ENCODE measurements around the gene NHERF2.

NHERF2 gene

DNA sequence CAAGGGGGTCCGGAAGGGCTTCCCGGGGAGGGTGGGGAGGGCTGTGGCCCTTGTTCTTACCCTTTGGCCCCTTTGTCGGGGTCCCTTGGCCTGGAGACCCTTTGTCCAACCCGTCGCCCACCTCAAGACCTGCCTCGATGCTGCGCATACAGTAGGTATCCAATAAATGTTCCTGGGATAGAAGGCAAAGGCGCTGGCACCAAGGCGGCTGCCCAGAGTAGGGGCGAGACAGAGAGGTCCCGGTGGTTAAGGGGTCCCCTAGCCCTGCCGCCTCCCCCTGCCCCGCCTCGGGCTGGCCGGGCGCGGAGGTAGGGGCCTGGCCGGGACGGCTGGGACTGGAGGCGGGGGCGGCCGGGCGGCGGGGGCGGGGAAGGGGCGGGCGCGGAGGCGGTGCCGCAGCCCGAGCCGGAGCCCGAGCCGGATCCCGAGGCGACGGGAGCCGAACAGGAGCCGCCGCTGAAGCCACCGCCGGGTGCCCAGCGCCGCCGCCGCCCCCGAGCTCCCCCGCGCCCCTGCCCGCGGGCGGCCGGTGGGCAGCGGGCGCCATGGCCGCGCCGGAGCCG, at the start of gene NHERF2:
NHERF2 (plus strand) TSS at position 442 of the 563 bp plus-strand sequence; CDS start at position 546, 104 bp downstream.
- Mint-ChIP-seq H3K4me3 (peak within 1 kb of the TSS; percentile 67), H3K36me3 (ENCODE audit: insufficient read depth) (peaks cover 5% of the 10 kb centered on the region), H3K27ac (ENCODE audit: low read depth) (no peak within 1 kb of the TSS), H3K4me1 (peaks cover 12% of the 10 kb centered on the region), H3K9me3 (no peaks in the 10 kb centered on the region), H3K27me3 (peaks cover 17% of the 10 kb centered on the region)
- ATAC-seq (replicated peaks; ENCODE audit: extremely low read depth, poor library complexity, severe bottlenecking) = peak; percentile 12
- no peak for DNase-seq (ENCODE audit: low spot score in 2 of 2)

- Mint-ChIP-seq H3K36me3 (ENCODE audit: insufficient read depth) (peaks cover 25% of the 10 kb centered on the region), H3K9me3 (no peaks in the 10 kb centered on the region), H3K27ac (ENCODE audit: low read depth) (no peak overlapping the region), H3K4me1 (peaks cover 7% of the 10 kb centered on the region), H3K4me3 (no peak overlapping the region), H3K27me3 (peaks cover 3% of the 10 kb centered on the region)
- ATAC-seq (replicated peaks; ENCODE audit: extremely low read depth, poor library complexity, severe bottlenecking) (no peak), DNase-seq (ENCODE audit: low spot score in 2 of 2) (no peak)
Measured at GRCh38 chr16:1976951-1977874, 49.5 kb upstream of the NHERF2 start.

DNA sequence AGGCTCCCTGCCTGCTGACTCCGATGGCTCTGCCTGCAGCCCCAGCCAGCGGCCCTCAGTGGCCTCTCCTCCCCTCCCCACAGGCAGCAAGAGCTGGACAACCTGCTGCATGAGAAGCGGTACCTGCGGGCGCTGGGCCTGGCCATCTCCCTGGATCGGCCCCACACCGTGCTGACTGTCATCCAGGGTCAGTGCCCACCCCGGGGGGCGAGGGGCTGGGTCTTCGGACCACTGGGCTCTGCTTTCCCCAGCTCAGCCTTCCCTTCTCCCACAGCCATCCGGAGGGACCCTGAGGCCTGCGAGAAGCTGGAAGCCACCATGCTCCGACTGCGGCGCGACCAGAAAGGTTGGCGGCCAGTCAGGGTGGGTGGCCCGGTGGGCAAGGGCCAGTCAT, 48.8 kb upstream of the NHERF2 start:
- Mint-ChIP-seq H3K27me3 (peaks cover 10% of the 10 kb centered on the region), H3K4me1 (peaks cover 5% of the 10 kb centered on the region), H3K36me3 (ENCODE audit: insufficient read depth) (peaks cover 23% of the 10 kb centered on the region), H3K27ac (ENCODE audit: low read depth) (no peak overlapping the region), H3K9me3 (no peaks in the 10 kb centered on the region), H3K4me3 (no peak overlapping the region)
- DNase-seq (ENCODE audit: low spot score in 2 of 2) (no peak), ATAC-seq (replicated peaks; ENCODE audit: extremely low read depth, poor library complexity, severe bottlenecking) (no peak)

- Mint-ChIP-seq H3K4me3 (no peak overlapping the region), H3K36me3 (ENCODE audit: insufficient read depth) (peaks cover 23% of the 10 kb centered on the region), H3K9me3 (no peaks in the 10 kb centered on the region), H3K4me1 (peaks cover 5% of the 10 kb centered on the region), H3K27me3 (peaks cover 14% of the 10 kb centered on the region), H3K27ac (ENCODE audit: low read depth) (no peak overlapping the region)
- ATAC-seq (replicated peaks; ENCODE audit: extremely low read depth, poor library complexity, severe bottlenecking) (no peak), DNase-seq (ENCODE audit: low spot score in 2 of 2) (no peak)
Measured at GRCh38 chr16:1978476-1979120, 48.1 kb upstream of the NHERF2 start.

GRCh38 chr16:1979271-1980029, 47.3 kb upstream of the NHERF2 start:
- H3K27me3 Mint-ChIP-seq = peaks cover 14% of the 10 kb centered on the region
- no peak overlapping the region for H3K27ac Mint-ChIP-seq (ENCODE audit: low read depth)
- peaks cover 22% of the 10 kb centered on the region for H3K36me3 Mint-ChIP-seq (ENCODE audit: insufficient read depth)
- H3K4me1 Mint-ChIP-seq = peaks cover 5% of the 10 kb centered on the region
- no peak overlapping the region for H3K4me3 Mint-ChIP-seq
- H3K9me3 Mint-ChIP-seq = no peaks in the 10 kb centered on the region
- no peak for ATAC-seq (replicated peaks; ENCODE audit: extremely low read depth, poor library complexity, severe bottlenecking)
- DNase-seq (ENCODE audit: low spot score in 2 of 2) = no peak

DNA sequence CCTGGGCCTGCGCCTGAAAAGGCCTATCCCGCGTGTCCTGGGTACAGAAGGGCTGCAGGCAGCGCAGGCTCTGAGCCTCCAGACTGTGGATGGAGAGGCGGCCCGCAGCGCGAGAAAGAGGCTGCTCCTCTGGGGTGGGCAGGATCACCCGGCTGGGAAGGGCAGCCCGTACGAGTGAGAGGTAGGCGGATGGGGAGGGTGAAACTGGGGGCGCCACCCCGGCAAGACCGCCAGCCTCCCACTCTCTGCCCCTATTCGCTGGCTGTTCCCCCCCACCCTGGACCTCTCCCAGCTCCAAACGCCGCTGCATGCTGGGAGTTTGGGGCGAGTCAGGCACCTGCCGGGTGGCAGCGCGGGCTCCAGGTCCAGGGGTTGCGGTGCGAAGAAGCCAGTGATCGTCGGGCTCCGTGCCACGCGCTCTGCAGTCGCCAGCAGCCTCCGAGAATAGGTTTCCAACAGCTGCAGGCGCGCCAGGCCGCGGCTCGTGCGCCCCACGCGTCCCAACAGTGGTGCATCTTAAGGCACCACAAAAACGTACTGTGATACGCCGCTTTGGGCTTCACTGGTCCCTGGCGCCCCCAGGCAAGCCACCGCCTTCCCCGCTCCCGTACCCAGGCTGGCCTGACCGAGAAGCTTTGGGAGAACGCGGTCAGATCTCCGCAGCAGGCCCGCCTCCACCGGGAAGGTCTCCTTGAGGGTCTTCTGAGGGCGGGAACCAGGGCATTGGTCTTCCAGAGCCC, 46.5 kb upstream of the NHERF2 start:
- H3K4me1 Mint-ChIP-seq = peaks cover 12% of the 10 kb centered on the region
- no peaks in the 10 kb centered on the region for H3K9me3 Mint-ChIP-seq

GRCh38 chr16:1980770-1981087, 46.0 kb upstream of the NHERF2 start:
- peaks cover 12% of the 10 kb centered on the region for H3K4me1 Mint-ChIP-seq
- H3K27ac Mint-ChIP-seq (ENCODE audit: low read depth) = no peak overlapping the region
- H3K27me3 Mint-ChIP-seq = peaks cover 14% of the 10 kb centered on the region
- H3K9me3 Mint-ChIP-seq = no peaks in the 10 kb centered on the region
- H3K4me3 Mint-ChIP-seq = no peak overlapping the region
- DNase-seq (ENCODE audit: low spot score in 2 of 2) (no peak), ATAC-seq (replicated peaks; ENCODE audit: extremely low read depth, poor library complexity, severe bottlenecking) (no peak)
- peaks cover 25% of the 10 kb centered on the region for H3K36me3 Mint-ChIP-seq (ENCODE audit: insufficient read depth)

More for the DNA sequence above, 46.5 kb upstream of the NHERF2 start:
- Mint-ChIP-seq H3K36me3 (ENCODE audit: insufficient read depth) (peaks cover 26% of the 10 kb centered on the region), H3K4me3 (no peak overlapping the region), H3K27ac (ENCODE audit: low read depth) (no peak overlapping the region), H3K27me3 (peaks cover 14% of the 10 kb centered on the region)
- DNase-seq (ENCODE audit: low spot score in 2 of 2) (no peak), ATAC-seq (replicated peaks; ENCODE audit: extremely low read depth, poor library complexity, severe bottlenecking) (no peak)

DNA sequence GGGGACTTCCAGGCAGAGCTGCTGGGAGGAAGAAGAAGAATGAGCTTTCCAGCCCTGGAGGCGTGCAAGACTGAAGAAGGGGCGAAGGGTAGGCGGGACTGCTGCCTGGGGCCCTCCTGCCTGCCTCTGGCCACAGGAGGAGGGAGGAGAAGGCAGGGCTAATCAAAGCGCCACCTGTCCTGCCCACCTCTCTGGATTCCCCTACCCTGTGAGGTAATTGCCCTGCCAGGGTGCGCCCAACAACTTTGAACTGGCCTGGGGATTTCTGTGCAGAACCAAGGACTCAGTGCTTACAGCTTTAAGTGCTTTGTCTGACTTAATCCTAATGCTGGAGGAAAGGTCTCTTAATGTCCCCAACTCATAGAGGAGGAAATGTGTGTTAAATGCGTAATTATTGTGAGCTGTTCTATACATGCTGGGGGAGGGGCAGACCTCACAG, 45.3 kb upstream of the NHERF2 start, which contains the start of gene NOXO1:
NOXO1 (minus strand) TSS at position 72 of the 439 bp plus-strand sequence. CDS start 290 bp downstream, outside the sequence.
- no peaks in the 10 kb centered on the region for H3K9me3 Mint-ChIP-seq
- H3K36me3 Mint-ChIP-seq (ENCODE audit: insufficient read depth) = peaks cover 26% of the 10 kb centered on the region
- H3K27me3 Mint-ChIP-seq = peaks cover 14% of the 10 kb centered on the region
- ATAC-seq (replicated peaks; ENCODE audit: extremely low read depth, poor library complexity, severe bottlenecking) (no peak), DNase-seq (ENCODE audit: low spot score in 2 of 2) (no peak)
- no peak within 1 kb of the TSS for H3K27ac Mint-ChIP-seq (ENCODE audit: low read depth)
- peaks cover 12% of the 10 kb centered on the region for H3K4me1 Mint-ChIP-seq
- peak within 1 kb of the TSS; percentile 72 for H3K4me3 Mint-ChIP-seq

GRCh38 chr16:1982013-1982433, 44.7 kb upstream of the NHERF2 start:
- Mint-ChIP-seq H3K4me1 (peaks cover 12% of the 10 kb centered on the region), H3K9me3 (no peaks in the 10 kb centered on the region), H3K27me3 (peaks cover 14% of the 10 kb centered on the region), H3K27ac (ENCODE audit: low read depth) (no peak overlapping the region), H3K4me3 (peak overlapping the region; percentile 72), H3K36me3 (ENCODE audit: insufficient read depth) (peaks cover 27% of the 10 kb centered on the region)
- ATAC-seq (replicated peaks; ENCODE audit: extremely low read depth, poor library complexity, severe bottlenecking) = no peak
- DNase-seq (ENCODE audit: low spot score in 2 of 2) = no peak

GRCh38 chr16:1982991-1983543, 43.6 kb upstream of the NHERF2 start:
- Mint-ChIP-seq H3K4me1 (peaks cover 12% of the 10 kb centered on the region), H3K27ac (ENCODE audit: low read depth) (no peak overlapping the region), H3K9me3 (no peaks in the 10 kb centered on the region), H3K4me3 (peak overlapping the region; percentile 72), H3K27me3 (peaks cover 14% of the 10 kb centered on the region), H3K36me3 (ENCODE audit: insufficient read depth) (peaks cover 27% of the 10 kb centered on the region)
- DNase-seq (ENCODE audit: low spot score in 2 of 2) (no peak), ATAC-seq (replicated peaks; ENCODE audit: extremely low read depth, poor library complexity, severe bottlenecking) (no peak)

DNA sequence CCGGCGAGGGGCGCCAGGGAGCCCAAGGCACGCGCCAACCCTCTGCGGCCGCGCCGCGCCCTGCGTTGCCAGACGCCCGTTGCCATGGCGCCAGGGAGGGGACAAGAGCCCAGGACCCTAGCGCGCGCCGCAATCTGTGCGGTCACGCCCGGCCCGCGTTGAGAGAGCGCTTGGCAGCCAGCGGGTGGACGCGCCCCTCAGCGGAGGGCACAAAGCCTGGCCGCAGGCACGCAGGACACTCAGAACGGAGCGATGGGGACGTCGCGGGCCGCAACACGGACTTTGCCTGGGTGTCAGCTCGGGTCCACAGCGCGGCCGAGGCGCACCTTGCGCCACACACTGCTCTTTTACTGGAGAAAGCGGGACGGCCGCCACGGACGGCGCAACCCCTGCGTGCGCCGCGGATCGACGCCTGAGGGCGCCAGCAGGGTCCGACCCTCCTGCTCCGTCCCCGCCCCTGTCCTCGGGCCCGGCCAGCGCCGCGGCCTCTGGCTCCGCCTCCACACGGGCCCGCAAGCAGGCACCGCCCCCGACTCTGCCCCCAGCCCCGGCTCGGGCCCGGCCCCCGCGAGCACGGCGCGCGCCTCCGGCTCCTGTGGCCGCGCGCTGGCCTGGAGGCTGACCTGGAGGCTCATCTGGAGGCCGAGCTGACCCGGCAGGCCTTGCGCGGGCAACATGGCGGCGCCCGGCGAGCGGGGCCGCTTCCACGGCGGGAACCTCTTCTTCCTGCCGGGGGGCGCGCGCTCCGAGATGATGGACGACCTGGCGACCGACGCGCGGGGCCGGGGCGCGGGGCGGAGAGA, 43.0 kb upstream of the NHERF2 start, which contains the start of gene GFER:
GFER (plus strand) TSS at position 650 of the 803 bp plus-strand sequence; CDS start at position 676, 26 bp downstream.
- DNase-seq (ENCODE audit: low spot score in 2 of 2) (no peak), ATAC-seq (replicated peaks; ENCODE audit: extremely low read depth, poor library complexity, severe bottlenecking) (peak; percentile 60)
- H3K4me3 Mint-ChIP-seq = peak within 1 kb of the TSS; percentile 72
- H3K27ac Mint-ChIP-seq (ENCODE audit: low read depth) = no peak within 1 kb of the TSS
- peaks cover 20% of the 10 kb centered on the region for H3K27me3 Mint-ChIP-seq
- H3K9me3 Mint-ChIP-seq = no peaks in the 10 kb centered on the region
- peaks cover 22% of the 10 kb centered on the region for H3K36me3 Mint-ChIP-seq (ENCODE audit: insufficient read depth)
- H3K4me1 Mint-ChIP-seq = peaks cover 12% of the 10 kb centered on the region

Data from central memory CD8-positive, alpha-beta T cell (primary cell).